ENCODE results near the gene TMEM272.

- TF ChIP-seq POLR2AphosphoS5 (IDR thresholded peaks at IDR 0.05; ENCODE audit: borderline replicate concordance, low read depth, low read length) (no peak), EZH2 (IDR thresholded peaks at IDR 0.05) (no peak)
These were observed 5.1 kb downstream of the TMEM272 start for GRCh38 chr13:51839711-51840540.

Data from SK-N-MC (cell line).